IMR-90 (cell line): ENCODE results near the gene KRTAP10-5. TPM values are rescaled to one million over a fixed set of nuclear protein-coding genes. Genes with fewer than 3 reads are reported as not detected.

Experiments used
- ATAC-seq: fragments of 200-7000 bp; cut with Tn5 transposase; 2 replicates; pipeline ENCODE4 v1.9.1; 2020; ENCODE audit warnings: low read depth, mild to moderate bottlenecking, moderate library complexity
- BruUV-seq: library from RNA; stranded (reverse); fragments of 400-500 nt; replicated peaks from 2 replicates; lab custom pipeline; 2021; lab: Mats Ljungman, UMichigan
- CTCF ChIA-PET: fragments of 300-600 bp; formaldehyde crosslinking; extraction: SDS; loops from one replicate; lab custom pipeline; 2021; ENCODE audit warnings: antibody characterized with exemption; lab: Yijun Ruan, JAX
- POLR2A ChIA-PET: fragments of 300-600 bp; sonication (Branson Sonifier 250); formaldehyde crosslinking; loops from one replicate; lab custom pipeline; 2022; ENCODE audit warnings: antibody characterized with exemption; ENCODE audit not compliant: unreplicated experiment; lab: Charles Lee
- DNase-seq: peaks from one replicate; pipeline ENCODE4 v3.0.0; 2013
- H2AFZ ChIP-seq: replicated peaks from 2 replicates; pipeline ENCODE3; 2013; ENCODE audit warnings: low read length, mild to moderate bottlenecking; ENCODE audit not compliant: poor library complexity
- H2AK5ac ChIP-seq: 2 replicates; pipeline ENCODE4 v1.6.1; 2013; ENCODE audit warnings: low read depth, low read length, inconsistent platforms
- H2AK9ac ChIP-seq: replicated peaks from 2 replicates; pipeline ENCODE3; 2013; ENCODE audit warnings: mild to moderate bottlenecking, low read depth, low read length, moderate library complexity; ENCODE audit not compliant: poor library complexity
- H2BK120ac ChIP-seq: 2 replicates; pipeline ENCODE4 v1.6.1; 2013; ENCODE audit warnings: low read depth, low read length, inconsistent platforms
- H2BK15ac ChIP-seq: 3 replicates; pipeline ENCODE4 v1.6.1; 2013; ENCODE audit warnings: low read depth, low read length, inconsistent platforms
- H2BK20ac ChIP-seq: 2 replicates; pipeline ENCODE4 v1.6.1; 2013; ENCODE audit warnings: low read depth, mild to moderate bottlenecking, inconsistent platforms, low read length, moderate library complexity
- H2BK5ac ChIP-seq: 2 replicates; pipeline ENCODE4 v1.6.1; 2013; ENCODE audit warnings: mild to moderate bottlenecking, low read depth, low read length, inconsistent platforms; ENCODE audit not compliant: poor library complexity, severe bottlenecking
- H3K14ac ChIP-seq: replicated peaks from 2 replicates; pipeline ENCODE4 v1.6.1; 2013; ENCODE audit warnings: low read depth, low read length, inconsistent platforms
- H3K18ac ChIP-seq: 2 replicates; pipeline ENCODE4 v1.6.1; 2013; ENCODE audit warnings: low read depth, low read length, control low read depth
- H3K23ac ChIP-seq: 2 replicates; pipeline ENCODE4 v1.6.1; 2013; ENCODE audit warnings: low read depth, low read length, inconsistent platforms
- H3K27ac ChIP-seq: 2 replicates; pipeline ENCODE4 v1.5.1; 2013; ENCODE audit warnings: mild to moderate bottlenecking, control low read depth, low read length; ENCODE audit not compliant: insufficient read depth
- H3K27me3 ChIP-seq: 2 replicates; pipeline ENCODE4 v1.6.1; 2013; ENCODE audit warnings: low read length; ENCODE audit not compliant: control insufficient read depth, insufficient read depth
- H3K36me3 ChIP-seq: 2 replicates; pipeline ENCODE4 v1.6.1; 2013; ENCODE audit warnings: low read length, mixed read lengths; ENCODE audit not compliant: control insufficient read depth, insufficient read depth
- H3K4ac ChIP-seq: 2 replicates; pipeline ENCODE4 v1.6.1; 2013; ENCODE audit warnings: low read depth, low read length, inconsistent platforms
- H3K4me1 ChIP-seq: 2 replicates; pipeline ENCODE4 v1.6.1; 2013; ENCODE audit warnings: low read length, mixed read lengths; ENCODE audit not compliant: control insufficient read depth, insufficient read depth
- H3K4me2 ChIP-seq: 2 replicates; pipeline ENCODE4 v1.6.1; 2013; ENCODE audit warnings: low read depth, mild to moderate bottlenecking, control low read depth, low read length, moderate library complexity
- H3K4me3 ChIP-seq: 2 replicates; pipeline ENCODE4 v1.5.1; 2013; ENCODE audit warnings: low read depth, mild to moderate bottlenecking, control low read depth, low read length, moderate library complexity; ENCODE audit not compliant: insufficient read depth
- H3K56ac ChIP-seq: 2 replicates; pipeline ENCODE4 v1.6.1; 2013; ENCODE audit warnings: low read length, inconsistent platforms; ENCODE audit not compliant: insufficient read depth; ENCODE audit errors: extremely low read depth
- H3K79me1 ChIP-seq, 2 experiments: 2 replicates each; pipeline ENCODE4 v1.6.1; 2013; ENCODE audit warnings: low read length in 2 of 2, inconsistent platforms in 1 of 2, low read depth in 1 of 2
- H3K9ac ChIP-seq: 2 replicates; pipeline ENCODE4 v1.6.1; 2013; ENCODE audit warnings: low read depth, low read length, control low read depth
- H3K9me1 ChIP-seq: 2 replicates; pipeline ENCODE4 v1.6.1; 2013; ENCODE audit warnings: low read length, inconsistent platforms; ENCODE audit not compliant: insufficient read depth
- H3K9me3 ChIP-seq: 2 replicates; pipeline ENCODE4 v1.6.1; 2013; ENCODE audit warnings: low read length; ENCODE audit not compliant: control insufficient read depth, insufficient read depth
- H4K20me1 ChIP-seq: 2 replicates; pipeline ENCODE4 v1.6.1; 2013; ENCODE audit warnings: low read length, inconsistent platforms; ENCODE audit not compliant: insufficient read depth
- H4K5ac ChIP-seq: 2 replicates; pipeline ENCODE4 v1.6.1; 2013; ENCODE audit warnings: mild to moderate bottlenecking, low read depth, low read length, control low read depth
- H4K8ac ChIP-seq, 2 experiments: 2 replicates each; pipeline ENCODE4 v1.6.1; 2013; ENCODE audit warnings: low read depth in 2 of 2, low read length in 2 of 2, control low read depth in 1 of 2, inconsistent platforms in 1 of 2
- H4K91ac ChIP-seq: 2 replicates; pipeline ENCODE4 v1.6.1; 2013; ENCODE audit warnings: low read depth, low read length, inconsistent platforms; ENCODE audit not compliant: insufficient read depth
- CHD1 ChIP-seq: IDR thresholded peaks from 2 replicates; pipeline ENCODE4 v1.6.1; 2012; ENCODE audit warnings: low read depth, low read length, improper control_type of control experiment
- CTCF ChIP-seq: conservative IDR thresholded peaks from 2 replicates; pipeline ENCODE4 v1.5.1; 2012; ENCODE audit warnings: mild to moderate bottlenecking, low read depth, low read length, improper control_type of control experiment
- MAFK ChIP-seq: IDR thresholded peaks from 2 replicates; pipeline ENCODE4 v1.6.1; 2012; ENCODE audit warnings: low read depth, low read length, improper control_type of control experiment
- POLR2A ChIP-seq: IDR thresholded peaks from 2 replicates; pipeline ENCODE4 v1.6.1; 2012; ENCODE audit warnings: mild to moderate bottlenecking, low read depth, low read length
- RCOR1 ChIP-seq: IDR thresholded peaks from 2 replicates; pipeline ENCODE4 v1.6.1; 2012; ENCODE audit warnings: mild to moderate bottlenecking, low read length, improper control_type of control experiment; ENCODE audit not compliant: insufficient replicate concordance
- WGBS, 2 experiments: methylation state at CpG; one replicate each; pipeline versions ENCODE4 v1.1.5 to v1.1.7; 2013; ENCODE audit warnings: missing lambda C conversion rate in 2 of 2; ENCODE audit not compliant: insufficient read length in 1 of 2; ENCODE audit errors: extremely low coverage in 2 of 2; 5-methylcytosine and 5-hydroxymethylcytosine counted together
- dilution Hi-C: fragments of 300-500 bp; cut with HindIII; formaldehyde crosslinking; loops from one replicate; pipeline ENCODE4 v1.14.3; 2018; ENCODE audit warnings: low sequenced_read_pairs; ENCODE audit not compliant: unreplicated experiment
- in situ Hi-C: fragments of 300-500 bp; cut with MboI; formaldehyde crosslinking; loops from 3 replicates; pipeline ENCODE4 v1.14.3; 2019; ENCODE audit warnings: low sequenced_read_pairs, inconsistent platforms, mixed read lengths
- intact Hi-C: fragments of 100-400 bp; cut with micrococcal nuclease; formaldehyde crosslinking; loops from 2 replicates; pipeline ENCODE4 v1.10.0; 2022
- polyA plus RNA-seq, 3 experiments: library from polyadenylated mRNA; depleted of rRNA; stranded (reverse); fragments of >200 nt; gene quantifications; 2 replicates each; pipeline ENCODE4 v1.2.3, GENCODE V29; 2012; ENCODE audit warnings: low replicate concordance in 1 of 3
- total RNA-seq: library from RNA; depleted of rRNA; stranded (reverse); fragments of >200 nt; gene quantifications from 2 replicates; pipeline ENCODE4 v1.2.3, GENCODE V29; 2012
- TF ChIP-seq, protein P1 (sequence below): fragments of 150-350 bp; IDR thresholded peaks from 2 replicates; pipeline ENCODE4 v1.6.1; 2016; ENCODE audit warnings: low read depth, mild to moderate bottlenecking, low read length, moderate library complexity, borderline replicate concordance

The KRTAP10-5 gene
- total and polyA plus RNA-seq, 2 of the 4 experiments (the other 2 are of a cell fraction): not detected

DNA sequence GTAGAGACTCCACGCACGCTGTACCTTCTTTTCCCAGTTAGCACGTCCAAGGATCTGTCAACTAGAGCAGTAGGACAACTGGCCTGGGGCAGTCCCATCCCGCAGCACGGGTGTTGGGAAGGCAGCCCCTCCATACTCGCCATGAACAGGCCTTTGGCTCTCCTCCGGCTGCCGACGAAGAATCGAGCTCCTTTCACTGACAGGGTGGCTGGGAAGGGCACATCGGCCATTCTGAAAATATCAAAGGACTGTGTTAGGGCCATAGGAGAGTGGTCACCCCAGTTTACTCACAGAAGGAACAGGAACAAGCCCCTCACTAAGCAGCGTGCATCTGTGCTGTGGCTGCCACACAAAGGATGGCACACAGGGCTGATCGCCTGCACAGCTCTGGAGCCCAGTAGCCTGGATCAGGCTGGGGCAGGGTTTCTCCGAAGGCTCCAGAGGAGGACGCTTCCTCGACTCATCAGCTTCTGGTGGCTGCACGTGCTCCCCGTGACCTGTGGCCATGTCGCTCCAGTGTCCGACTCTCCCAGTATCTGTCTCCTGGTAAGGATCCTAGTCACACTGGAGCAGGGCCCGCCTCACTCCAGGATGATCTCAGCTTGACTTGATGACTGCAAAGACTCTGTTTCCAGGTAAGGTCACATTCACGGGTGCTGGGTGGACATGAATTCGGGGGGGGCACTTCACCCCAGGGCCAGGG, 49.4 kb downstream of the KRTAP10-5 start:
- Histone ChIP-seq H3K14ac (no peak overlapping the region), H3K56ac (no peak overlapping the region), H2BK5ac (no peak overlapping the region), H4K91ac (no peak overlapping the region), H2BK120ac (no peak overlapping the region), H3K79me1 (no peaks in the 10 kb centered on the region), H4K20me1 (no peaks in the 10 kb centered on the region), H2AK5ac (no peak overlapping the region), H3K9me3 (peaks cover 22% of the 10 kb centered on the region; the same call in 1 of the 2 replicates), H3K9ac (no peak overlapping the region), H3K27ac (no peak overlapping the region), H2BK20ac (no peak overlapping the region), H2AFZ (no peak overlapping the region), H3K4me3 (no peak overlapping the region), H3K4ac (no peak overlapping the region), H3K4me2 (no peak overlapping the region), H3K27me3 (0 out of 2 replicates have a peak, but pooled peaks cover 2% of the 10 kb centered on the region), H3K36me3 (no peaks in the 10 kb centered on the region), H3K18ac (no peak overlapping the region), H2BK15ac (no peak overlapping the region), H3K9me1 (no peaks in the 10 kb centered on the region), H4K8ac (no peak overlapping the region), H3K4me1 (no peaks in the 10 kb centered on the region), H4K5ac (no peak overlapping the region), H2AK9ac (no peak overlapping the region), H3K23ac (no peak overlapping the region)
- TF ChIP-seq, protein P1, sequence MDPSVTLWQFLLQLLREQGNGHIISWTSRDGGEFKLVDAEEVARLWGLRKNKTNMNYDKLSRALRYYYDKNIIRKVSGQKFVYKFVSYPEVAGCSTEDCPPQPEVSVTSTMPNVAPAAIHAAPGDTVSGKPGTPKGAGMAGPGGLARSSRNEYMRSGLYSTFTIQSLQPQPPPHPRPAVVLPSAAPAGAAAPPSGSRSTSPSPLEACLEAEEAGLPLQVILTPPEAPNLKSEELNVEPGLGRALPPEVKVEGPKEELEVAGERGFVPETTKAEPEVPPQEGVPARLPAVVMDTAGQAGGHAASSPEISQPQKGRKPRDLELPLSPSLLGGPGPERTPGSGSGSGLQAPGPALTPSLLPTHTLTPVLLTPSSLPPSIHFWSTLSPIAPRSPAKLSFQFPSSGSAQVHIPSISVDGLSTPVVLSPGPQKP: no peak
- TF ChIP-seq CHD1 (no peak), POLR2A (no peak), CTCF (no peak), RCOR1 (no peak), MAFK (no peak)
- dilution Hi-C loops (no loop called here), in situ Hi-C loops (no loop called here), intact Hi-C loops (no loop called here)
- ATAC-seq (no peak), DNase-seq (no peak)
- CTCF ChIA-PET: no interaction called here
- WGBS, 2 experiments: 56% methylated on average over 9 of the region's 23 CpGs; no CpG with 5 or more reads in 1 of the 2 experiments
- POLR2A ChIA-PET: no interaction called here
- no TSS peak for BruUV-seq
